ENCODE results near the gene ELMO1.

ELMO1 gene

GRCh38 chr7:37435156-37435855 lies 13.4 kb downstream of the ELMO1 start:
- no peak overlapping the region for H2AFZ ChIP-seq (ENCODE audit: low read depth, low read length)
- no peaks in the 10 kb centered on the region for H3K36me3 ChIP-seq (ENCODE audit: insufficient read depth, low read length)
- ATAC-seq (ENCODE audit: insufficient read depth, low read depth) (no peak), DNase-seq (no peak)
- no peaks in the 10 kb centered on the region for H4K20me1 ChIP-seq (ENCODE audit: insufficient read depth, low read length)
- no peak overlapping the region for H3K4me3 ChIP-seq (ENCODE audit: low read depth in 1 of 2, low read length in 2 of 2)
- no peaks in the 10 kb centered on the region for H3K9me3 ChIP-seq (ENCODE audit: insufficient read depth, low read length, severe bottlenecking)
- no peaks in the 10 kb centered on the region for H3K79me2 ChIP-seq (ENCODE audit: insufficient read depth, low read length)
- no peak overlapping the region for H3K9ac ChIP-seq (ENCODE audit: low read depth, low read length)
- H3K4me1 ChIP-seq (ENCODE audit: insufficient read depth, low read length), result peaks cover 8% of the 10 kb centered on the region
- no peak overlapping the region for H3K4me2 ChIP-seq (ENCODE audit: insufficient read depth, low read length)
- TF ChIP-seq EZH2 (IDR thresholded peaks at IDR 0.05; ENCODE audit: borderline replicate concordance, low read depth, low read length, severe bottlenecking), result no peak
- no peak for TF ChIP-seq CTCF (IDR thresholded peaks at IDR 0.05; ENCODE audit: borderline replicate concordance, extremely low read depth, low read length, poor library complexity, severe bottlenecking)
- H3K27ac ChIP-seq (ENCODE audit: low read length), result no peak overlapping the region
- peaks cover 17% of the 10 kb centered on the region for H3K27me3 ChIP-seq (ENCODE audit: insufficient read depth, low read length, poor library complexity)

GRCh38 chr7:37434529-37434928 lies 14.1 kb downstream of the ELMO1 start:
- ATAC-seq (ENCODE audit: insufficient read depth, low read depth), result no peak

GRCh38 chr7:37433166-37433565 lies 15.5 kb downstream of the ELMO1 start:
- Histone ChIP-seq H3K9me3 (ENCODE audit: insufficient read depth, low read length, severe bottlenecking) (no peaks in the 10 kb centered on the region), H3K4me1 (ENCODE audit: insufficient read depth, low read length) (peaks cover 8% of the 10 kb centered on the region), H4K20me1 (ENCODE audit: insufficient read depth, low read length) (no peaks in the 10 kb centered on the region), H3K27ac (ENCODE audit: low read length) (no peak overlapping the region), H3K9ac (ENCODE audit: low read depth, low read length) (no peak overlapping the region), H3K4me2 (ENCODE audit: insufficient read depth, low read length) (no peak overlapping the region), H3K36me3 (ENCODE audit: insufficient read depth, low read length) (no peaks in the 10 kb centered on the region), H3K4me3 (ENCODE audit: low read depth in 1 of 2, low read length in 2 of 2) (no peak overlapping the region), H2AFZ (ENCODE audit: low read depth, low read length) (no peak overlapping the region), H3K27me3 (ENCODE audit: insufficient read depth, low read length, poor library complexity) (peaks cover 6% of the 10 kb centered on the region), H3K79me2 (ENCODE audit: insufficient read depth, low read length) (no peaks in the 10 kb centered on the region)
- DNase-seq (no peak), ATAC-seq (ENCODE audit: insufficient read depth, low read depth) (no peak)
- TF ChIP-seq CTCF (IDR thresholded peaks at IDR 0.05; ENCODE audit: borderline replicate concordance, extremely low read depth, low read length, poor library complexity, severe bottlenecking) (peak; percentile 7), EZH2 (IDR thresholded peaks at IDR 0.05; ENCODE audit: borderline replicate concordance, low read depth, low read length, severe bottlenecking) (no peak)

More at GRCh38 chr7:37434529-37434928, 14.1 kb downstream of the ELMO1 start:
- Histone ChIP-seq H3K4me3 (ENCODE audit: low read depth in 1 of 2, low read length in 2 of 2) (no peak overlapping the region), H4K20me1 (ENCODE audit: insufficient read depth, low read length) (no peaks in the 10 kb centered on the region), H3K4me1 (ENCODE audit: insufficient read depth, low read length) (peaks cover 8% of the 10 kb centered on the region), H3K9me3 (ENCODE audit: insufficient read depth, low read length, severe bottlenecking) (no peaks in the 10 kb centered on the region), H3K79me2 (ENCODE audit: insufficient read depth, low read length) (no peaks in the 10 kb centered on the region), H2AFZ (ENCODE audit: low read depth, low read length) (no peak overlapping the region), H3K4me2 (ENCODE audit: insufficient read depth, low read length) (no peak overlapping the region), H3K9ac (ENCODE audit: low read depth, low read length) (no peak overlapping the region), H3K27me3 (ENCODE audit: insufficient read depth, low read length, poor library complexity) (peaks cover 14% of the 10 kb centered on the region), H3K27ac (ENCODE audit: low read length) (no peak overlapping the region), H3K36me3 (ENCODE audit: insufficient read depth, low read length) (no peaks in the 10 kb centered on the region)
- DNase-seq, result no peak
- TF ChIP-seq CTCF (IDR thresholded peaks at IDR 0.05; ENCODE audit: borderline replicate concordance, extremely low read depth, low read length, poor library complexity, severe bottlenecking) (no peak), EZH2 (IDR thresholded peaks at IDR 0.05; ENCODE audit: borderline replicate concordance, low read depth, low read length, severe bottlenecking) (no peak)

All from DND-41 (cell line).